ENCODE data around the gene EFNA5.

Gene EFNA5

GRCh38 chr5:107672211-107673038, 1.7 kb upstream of the EFNA5 start:
- no peak for DNase-seq

GRCh38 chr5:107671742-107672210, 1.0 kb upstream of the EFNA5 start:
- DNase-seq = no peak

- no peak for DNase-seq
Measured at GRCh38 chr5:107670087-107670931, 428 bp downstream of the EFNA5 start.

- DNase-seq = no peak
Measured at GRCh38 chr5:107669096-107670031, 1.4 kb downstream of the EFNA5 start.

- no peak for DNase-seq
Measured at GRCh38 chr5:107668154-107669095, 2.3 kb downstream of the EFNA5 start.

GRCh38 chr5:107666051-107666655, 4.6 kb downstream of the EFNA5 start:
- no peak for DNase-seq

GRCh38 chr5:107665036-107665570, 5.6 kb downstream of the EFNA5 start:
- no peak for DNase-seq

GRCh38 chr5:107663697-107664096, 7.0 kb downstream of the EFNA5 start:
- no peak for DNase-seq

- DNase-seq = no peak
Measured at GRCh38 chr5:107661650-107662044, 9.1 kb downstream of the EFNA5 start.

GRCh38 chr5:107661038-107661649, 9.6 kb downstream of the EFNA5 start:
- no peak for DNase-seq

- DNase-seq = no peak
Measured at GRCh38 chr5:107658528-107658927, 12.2 kb downstream of the EFNA5 start.

- DNase-seq = no peak
Measured at GRCh38 chr5:107655831-107656230, 14.9 kb downstream of the EFNA5 start.

GRCh38 chr5:107654827-107655226, 15.9 kb downstream of the EFNA5 start:
- no peak for DNase-seq

- DNase-seq = no peak
Measured at GRCh38 chr5:107653685-107654084, 17.1 kb downstream of the EFNA5 start.

- DNase-seq = no peak
Measured at GRCh38 chr5:107652839-107653607, 17.7 kb downstream of the EFNA5 start.

- no peak for DNase-seq
Measured at GRCh38 chr5:107652408-107652807, 18.3 kb downstream of the EFNA5 start.

GRCh38 chr5:107651325-107651724, 19.4 kb downstream of the EFNA5 start:
- DNase-seq = no peak

- DNase-seq = no peak
Measured at GRCh38 chr5:107646418-107646817, 24.3 kb downstream of the EFNA5 start.

- no peak for DNase-seq
Measured at GRCh38 chr5:107640568-107640967, 30.2 kb downstream of the EFNA5 start.

Data from central memory CD4-positive, alpha-beta T cell (primary cell).